Measurements from ENCODE around the gene ADGRV1.

ADGRV1 gene

GRCh38 chr5:91135475-91136248, 577.1 kb downstream of the ADGRV1 start:
- no peak for DNase-seq (ENCODE audit: low spot score)

GRCh38 chr5:91136271-91136670, 577.7 kb downstream of the ADGRV1 start:
- DNase-seq (ENCODE audit: low spot score) = no peak

GRCh38 chr5:91137647-91138046, 579.0 kb downstream of the ADGRV1 start:
- DNase-seq (ENCODE audit: low spot score) = no peak

- DNase-seq (ENCODE audit: low spot score) = no peak
These were observed 581.1 kb downstream of the ADGRV1 start for GRCh38 chr5:91139572-91140200.

GRCh38 chr5:91140657-91141056, 582.1 kb downstream of the ADGRV1 start:
- DNase-seq (ENCODE audit: low spot score) = no peak

GRCh38 chr5:91141642-91142041, 583.0 kb downstream of the ADGRV1 start:
- DNase-seq (ENCODE audit: low spot score) = no peak

GRCh38 chr5:91142386-91142785, 583.8 kb downstream of the ADGRV1 start:
- DNase-seq (ENCODE audit: low spot score) = no peak

GRCh38 chr5:91142819-91143218, 584.2 kb downstream of the ADGRV1 start:
- no peak for DNase-seq (ENCODE audit: low spot score)

GRCh38 chr5:91143840-91144239, 585.2 kb downstream of the ADGRV1 start:
- no peak for DNase-seq (ENCODE audit: low spot score)

- DNase-seq (ENCODE audit: low spot score) = no peak
These were observed 586.1 kb downstream of the ADGRV1 start for GRCh38 chr5:91144491-91145332.

GRCh38 chr5:91145333-91145620, 586.7 kb downstream of the ADGRV1 start:
- no peak for DNase-seq (ENCODE audit: low spot score)

- no peak for DNase-seq (ENCODE audit: low spot score)
These were observed 587.6 kb downstream of the ADGRV1 start for GRCh38 chr5:91146230-91146629.

- DNase-seq (ENCODE audit: low spot score) = no peak
These were observed 588.5 kb downstream of the ADGRV1 start for GRCh38 chr5:91146905-91147600.

- peak; percentile 6 for DNase-seq (ENCODE audit: low spot score)
These were observed 591.6 kb downstream of the ADGRV1 start for GRCh38 chr5:91150234-91150633.

GRCh38 chr5:91150636-91151035, 592.0 kb downstream of the ADGRV1 start:
- no peak for DNase-seq (ENCODE audit: low spot score)

- DNase-seq (ENCODE audit: low spot score) = no peak
These were observed 593.4 kb downstream of the ADGRV1 start for GRCh38 chr5:91151947-91152346.

- no peak for DNase-seq (ENCODE audit: low spot score)
These were observed 595.7 kb downstream of the ADGRV1 start for GRCh38 chr5:91154338-91154737.

- no peak for DNase-seq (ENCODE audit: low spot score)
These were observed 596.7 kb downstream of the ADGRV1 start for GRCh38 chr5:91155274-91155673.

- no peak for DNase-seq (ENCODE audit: low spot score)
These were observed 597.6 kb downstream of the ADGRV1 start for GRCh38 chr5:91156242-91156641.

GRCh38 chr5:91158011-91158410, 599.4 kb downstream of the ADGRV1 start:
- DNase-seq (ENCODE audit: low spot score) = no peak

- DNase-seq (ENCODE audit: low spot score) = no peak
These were observed 601.0 kb downstream of the ADGRV1 start for GRCh38 chr5:91159647-91160046.

GRCh38 chr5:91160714-91161285, 602.2 kb downstream of the ADGRV1 start:
- no peak for DNase-seq (ENCODE audit: low spot score)

All from LoVo (cell line).